GM12874 (cell line): ENCODE measurements around the gene CPS1.

Experiments used
- TF ChIP-seq, protein P1 (sequence below): IDR thresholded peaks from 2 replicates; pipeline ENCODE4 v1.5.1; 2011; ENCODE audit warnings: low read depth, mild to moderate bottlenecking, control low read depth, low read length, moderate library complexity; ENCODE audit not compliant: insufficient read depth

CPS1 gene

DNA sequence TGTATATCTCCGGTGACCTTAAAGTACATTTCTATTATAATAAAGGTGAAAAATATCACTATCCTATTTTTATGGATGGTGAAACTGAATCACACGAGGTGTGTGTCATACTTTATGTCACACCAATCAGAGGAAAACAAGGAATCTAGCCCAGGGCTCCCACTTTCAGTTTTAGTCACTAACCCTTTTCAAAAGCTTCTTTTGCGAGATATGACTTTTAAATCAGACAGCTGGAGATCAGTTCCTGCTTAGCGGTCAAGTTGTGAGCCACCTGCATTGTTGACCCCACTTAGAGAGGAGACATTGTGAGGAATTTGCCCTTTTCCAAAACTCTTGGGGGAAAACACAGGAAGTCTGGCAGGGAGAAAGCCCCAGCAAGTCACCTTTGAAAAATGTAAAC lies 70.5 kb downstream of the CPS1 start:
- TF ChIP-seq, protein P1, sequence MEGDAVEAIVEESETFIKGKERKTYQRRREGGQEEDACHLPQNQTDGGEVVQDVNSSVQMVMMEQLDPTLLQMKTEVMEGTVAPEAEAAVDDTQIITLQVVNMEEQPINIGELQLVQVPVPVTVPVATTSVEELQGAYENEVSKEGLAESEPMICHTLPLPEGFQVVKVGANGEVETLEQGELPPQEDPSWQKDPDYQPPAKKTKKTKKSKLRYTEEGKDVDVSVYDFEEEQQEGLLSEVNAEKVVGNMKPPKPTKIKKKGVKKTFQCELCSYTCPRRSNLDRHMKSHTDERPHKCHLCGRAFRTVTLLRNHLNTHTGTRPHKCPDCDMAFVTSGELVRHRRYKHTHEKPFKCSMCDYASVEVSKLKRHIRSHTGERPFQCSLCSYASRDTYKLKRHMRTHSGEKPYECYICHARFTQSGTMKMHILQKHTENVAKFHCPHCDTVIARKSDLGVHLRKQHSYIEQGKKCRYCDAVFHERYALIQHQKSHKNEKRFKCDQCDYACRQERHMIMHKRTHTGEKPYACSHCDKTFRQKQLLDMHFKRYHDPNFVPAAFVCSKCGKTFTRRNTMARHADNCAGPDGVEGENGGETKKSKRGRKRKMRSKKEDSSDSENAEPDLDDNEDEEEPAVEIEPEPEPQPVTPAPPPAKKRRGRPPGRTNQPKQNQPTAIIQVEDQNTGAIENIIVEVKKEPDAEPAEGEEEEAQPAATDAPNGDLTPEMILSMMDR: no peak

DNA sequence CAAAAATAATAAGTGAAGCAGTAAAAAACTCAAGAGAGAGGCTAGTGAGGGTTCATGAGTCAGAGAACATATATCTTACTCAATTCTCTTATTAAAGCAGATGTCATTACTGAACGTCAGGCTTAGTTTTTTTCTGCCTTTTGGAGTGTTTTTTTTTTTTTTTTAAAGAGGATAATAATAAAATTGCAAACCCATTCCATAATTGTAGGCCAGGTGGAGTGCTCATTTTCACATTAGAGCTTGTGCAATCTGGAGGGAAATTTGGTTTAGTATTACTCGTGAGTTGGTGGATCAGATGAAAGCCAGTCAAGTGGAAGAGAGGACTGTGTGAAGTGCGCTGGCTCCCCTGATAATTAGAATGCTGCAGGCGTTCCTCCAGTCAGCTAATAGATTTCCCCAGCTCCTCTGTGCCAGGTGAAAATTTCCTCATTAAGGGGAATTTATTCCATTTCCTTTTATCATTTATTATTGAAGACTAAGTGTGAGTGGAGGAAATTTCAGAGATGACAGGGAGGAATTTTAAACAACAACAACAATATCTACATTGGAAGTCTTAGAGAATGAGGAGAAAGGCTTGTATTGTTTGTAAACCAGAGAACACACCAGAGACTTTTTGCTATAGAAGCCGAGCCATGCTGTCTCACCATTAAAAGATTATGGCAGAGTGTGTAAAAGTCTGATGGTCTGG lies 74.6 kb downstream of the CPS1 start:
- TF ChIP-seq, protein P1: no peak

DNA sequence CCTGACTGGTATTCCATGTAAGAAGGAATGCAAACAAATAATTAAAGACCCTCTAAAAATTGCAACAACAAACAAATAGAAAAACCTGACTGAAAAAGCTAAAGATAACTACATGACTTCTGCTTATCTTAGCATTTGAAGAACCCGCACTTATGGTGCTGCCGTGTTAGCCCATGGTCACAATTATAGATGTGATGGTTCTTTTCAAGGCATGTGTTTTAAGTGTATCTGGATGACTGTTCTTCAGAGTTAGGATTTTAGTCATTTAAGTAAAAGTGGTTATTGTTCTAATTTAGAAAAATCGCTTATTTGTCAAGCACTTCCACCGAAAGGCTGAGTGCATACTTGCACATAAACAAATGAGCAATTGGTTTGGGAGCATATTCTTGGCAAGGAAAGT lies 77.3 kb downstream of the CPS1 start:
- TF ChIP-seq, protein P1: no peak

DNA sequence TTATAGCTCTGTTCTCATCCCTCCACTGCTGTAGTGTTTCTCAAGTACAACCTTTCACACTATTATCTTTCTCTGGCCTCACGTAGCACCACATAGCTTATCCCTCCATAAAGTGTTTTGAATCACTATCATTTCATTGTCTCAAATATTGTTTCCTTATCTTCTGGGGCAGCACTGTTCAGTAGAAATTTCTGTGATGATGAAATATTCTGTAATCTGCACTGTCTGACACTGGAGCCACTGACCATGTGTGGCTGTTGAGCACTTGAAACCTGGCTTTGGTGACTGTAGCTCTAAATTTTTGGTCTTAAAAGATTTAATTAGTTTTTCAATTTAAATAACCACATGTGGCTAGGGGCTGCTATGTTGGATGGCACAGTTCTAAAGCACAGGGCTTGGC lies 78.9 kb downstream of the CPS1 start:
- TF ChIP-seq, protein P1: no peak

DNA sequence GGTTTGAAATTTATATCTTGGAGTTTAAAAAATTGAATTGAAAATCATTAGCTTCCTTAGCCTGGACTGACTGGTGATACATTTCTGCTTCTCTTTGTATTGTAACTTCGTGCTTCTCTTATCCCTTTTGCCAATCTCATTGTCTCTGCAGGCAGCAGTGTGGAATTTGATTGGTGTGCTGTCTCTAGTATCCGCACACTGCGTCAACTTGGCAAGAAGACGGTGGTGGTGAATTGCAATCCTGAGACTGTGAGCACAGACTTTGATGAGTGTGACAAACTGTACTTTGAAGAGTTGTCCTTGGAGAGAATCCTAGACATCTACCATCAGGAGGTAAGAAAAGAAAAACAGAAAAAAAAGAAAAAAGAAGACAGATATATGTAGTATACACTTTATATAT lies 85.9 kb downstream of the CPS1 start:
- TF ChIP-seq, protein P1: no peak

GRCh38 chr2:210647151-210647550 lies 90.8 kb downstream of the CPS1 start:
- TF ChIP-seq, protein P1: no peak

DNA sequence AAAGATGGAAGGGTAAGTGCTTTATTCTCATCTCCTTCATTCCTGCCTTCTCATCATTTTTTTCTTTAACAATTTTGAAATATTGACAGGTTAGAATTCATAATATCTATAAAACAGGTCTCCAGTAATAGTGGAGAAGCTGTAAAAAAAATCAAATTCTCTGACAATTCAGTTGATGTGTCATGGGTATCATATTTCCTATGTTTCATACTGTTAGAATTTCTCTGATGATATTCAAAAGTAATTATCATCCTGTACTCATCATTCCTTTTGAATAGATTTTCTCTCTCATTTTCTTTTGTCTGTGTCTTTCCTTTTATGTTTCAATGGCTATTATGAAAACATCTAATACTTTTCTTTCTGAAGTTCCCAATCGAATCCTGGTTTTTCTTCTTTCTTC lies 97.7 kb downstream of the CPS1 start:
- TF ChIP-seq, protein P1: no peak
